Memory B cell (primary cell): ENCODE data around the gene GMCL2.

Experiments
- ATAC-seq: fragments of 150-1000 bp; cut with Tn5 transposase; 2 replicates; pipeline ENCODE4 v1.10.0; 2021; ENCODE audit warnings: low read depth, mild to moderate bottlenecking, moderate library complexity
- DNase-seq, 2 donors: peaks; one replicate each; pipeline ENCODE4 v3.0.0; 2022; ENCODE audit warnings: low spot score in 2 of 2
- H3K27ac Mint-ChIP-seq: one replicate; pipeline ENCODE4 v1.8.0; 2022; ENCODE audit warnings: mild to moderate bottlenecking, moderate library complexity, mixed read lengths
- H3K27me3 Mint-ChIP-seq: one replicate; pipeline ENCODE4 v1.8.0; 2022; ENCODE audit warnings: mixed read lengths
- H3K36me3 Mint-ChIP-seq: one replicate; pipeline ENCODE4 v1.8.0; 2022; ENCODE audit warnings: mild to moderate bottlenecking, mixed read lengths
- H3K4me1 Mint-ChIP-seq: one replicate; pipeline ENCODE4 v1.8.0; 2022; ENCODE audit warnings: mixed read lengths
- H3K4me3 Mint-ChIP-seq: one replicate; pipeline ENCODE4 v1.8.0; 2022; ENCODE audit warnings: mild to moderate bottlenecking, moderate library complexity, mixed read lengths
- H3K9me3 Mint-ChIP-seq: one replicate; pipeline ENCODE4 v1.8.0; 2022; ENCODE audit warnings: mixed read lengths

The GMCL2 gene

DNA sequence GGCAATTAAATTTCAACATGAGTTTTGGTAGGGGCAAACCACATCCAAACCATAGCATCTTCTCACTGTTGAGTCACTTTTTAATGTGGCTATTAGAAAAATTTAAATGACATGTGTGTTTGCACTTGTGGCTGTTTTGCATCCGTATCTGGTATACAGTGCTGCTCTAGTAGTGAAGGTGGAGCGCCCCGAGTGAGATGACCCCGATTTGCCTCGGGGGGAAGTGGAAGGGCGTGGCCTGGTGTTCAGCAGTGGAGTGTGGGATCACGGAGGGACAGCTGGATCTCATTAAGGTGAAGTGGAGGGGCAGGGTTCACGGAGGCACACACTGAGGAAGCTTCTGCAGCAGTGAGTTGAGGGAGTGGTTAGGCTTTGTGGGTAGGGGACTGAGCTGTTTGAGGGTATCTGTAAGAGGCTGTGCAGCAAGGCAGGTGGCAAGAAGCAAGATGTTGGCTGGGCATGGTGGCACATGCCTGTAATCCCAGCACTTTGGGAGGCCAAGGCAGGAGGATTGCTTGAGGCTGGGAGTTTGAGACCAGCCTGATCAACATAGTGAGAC is 6.2 kb upstream of the GMCL2 start:
- Mint-ChIP-seq H3K27me3 (peaks cover 26% of the 10 kb centered on the region), H3K4me3 (no peak overlapping the region), H3K9me3 (peaks cover 2% of the 10 kb centered on the region), H3K27ac (no peak overlapping the region), H3K36me3 (peaks cover 3% of the 10 kb centered on the region), H3K4me1 (peaks cover 5% of the 10 kb centered on the region)
- DNase-seq (no peak), ATAC-seq (no peak)

GRCh38 chr5:178192787-178193186 is 5.6 kb upstream of the GMCL2 start:
- ATAC-seq (no peak), DNase-seq (no peak)
- peaks cover 3% of the 10 kb centered on the region for H3K36me3 Mint-ChIP-seq
- peaks cover 2% of the 10 kb centered on the region for H3K9me3 Mint-ChIP-seq
- H3K4me1 Mint-ChIP-seq, result peaks cover 5% of the 10 kb centered on the region
- H3K27ac Mint-ChIP-seq, result no peak overlapping the region
- no peak overlapping the region for H3K4me3 Mint-ChIP-seq
- peaks cover 26% of the 10 kb centered on the region for H3K27me3 Mint-ChIP-seq

GRCh38 chr5:178192244-178192643 is 5.1 kb upstream of the GMCL2 start:
- Mint-ChIP-seq H3K27ac (no peak overlapping the region), H3K9me3 (peaks cover 2% of the 10 kb centered on the region), H3K36me3 (peaks cover 3% of the 10 kb centered on the region), H3K4me1 (peaks cover 5% of the 10 kb centered on the region), H3K27me3 (peaks cover 26% of the 10 kb centered on the region), H3K4me3 (no peak overlapping the region)
- no peak for ATAC-seq
- DNase-seq, result no peak

- ATAC-seq, result no peak
- H3K9me3 Mint-ChIP-seq, result peaks cover 2% of the 10 kb centered on the region
These were observed 4.5 kb upstream of the GMCL2 start for GRCh38 chr5:178191661-178192060.

GRCh38 chr5:178189433-178189832 is 2.3 kb upstream of the GMCL2 start:
- Mint-ChIP-seq H3K36me3 (peaks cover 3% of the 10 kb centered on the region), H3K27me3 (peaks cover 22% of the 10 kb centered on the region), H3K4me3 (no peak overlapping the region), H3K9me3 (peaks cover 2% of the 10 kb centered on the region), H3K27ac (no peak overlapping the region), H3K4me1 (peaks cover 5% of the 10 kb centered on the region)
- DNase-seq (no peak), ATAC-seq (no peak)

More at GRCh38 chr5:178191661-178192060, 4.5 kb upstream of the GMCL2 start:
- H3K27me3 Mint-ChIP-seq, result peaks cover 26% of the 10 kb centered on the region
- H3K36me3 Mint-ChIP-seq, result peaks cover 3% of the 10 kb centered on the region
- H3K4me1 Mint-ChIP-seq, result peaks cover 5% of the 10 kb centered on the region
- no peak overlapping the region for H3K27ac Mint-ChIP-seq
- H3K4me3 Mint-ChIP-seq, result no peak overlapping the region
- no peak for DNase-seq

DNA sequence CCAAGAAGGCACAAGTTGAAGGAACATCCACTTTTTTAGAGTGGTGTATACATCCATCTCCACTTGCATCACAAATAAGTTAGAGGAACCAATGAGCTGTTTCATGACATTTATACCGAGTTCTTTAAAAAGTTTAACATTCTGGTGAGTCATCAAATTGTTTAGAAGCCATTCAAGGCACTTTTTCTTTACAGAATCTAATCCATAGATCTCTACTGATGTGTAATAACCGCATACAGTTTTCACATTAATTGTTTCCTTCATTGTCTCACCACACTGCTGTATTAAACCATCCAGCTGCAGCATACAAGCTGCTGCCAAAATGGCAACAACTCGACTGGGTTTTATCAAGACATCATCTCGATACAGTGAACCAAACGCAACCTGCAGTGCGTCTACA is 744 bp downstream of the GMCL2 start:
- H3K9me3 Mint-ChIP-seq, result no peaks in the 10 kb centered on the region

GRCh38 chr5:178182158-178182876 is 4.9 kb downstream of the GMCL2 start:
- no peak for ATAC-seq
- H3K27me3 Mint-ChIP-seq, result peaks cover 7% of the 10 kb centered on the region

More for the DNA sequence above, 744 bp downstream of the GMCL2 start:
- H3K36me3 Mint-ChIP-seq, result no peaks in the 10 kb centered on the region
- H3K4me3 Mint-ChIP-seq, result no peak overlapping the region
- no peak for DNase-seq
- peaks cover 2% of the 10 kb centered on the region for H3K4me1 Mint-ChIP-seq
- H3K27me3 Mint-ChIP-seq, result peaks cover 9% of the 10 kb centered on the region
- ATAC-seq, result no peak
- H3K27ac Mint-ChIP-seq, result no peak overlapping the region

DNA sequence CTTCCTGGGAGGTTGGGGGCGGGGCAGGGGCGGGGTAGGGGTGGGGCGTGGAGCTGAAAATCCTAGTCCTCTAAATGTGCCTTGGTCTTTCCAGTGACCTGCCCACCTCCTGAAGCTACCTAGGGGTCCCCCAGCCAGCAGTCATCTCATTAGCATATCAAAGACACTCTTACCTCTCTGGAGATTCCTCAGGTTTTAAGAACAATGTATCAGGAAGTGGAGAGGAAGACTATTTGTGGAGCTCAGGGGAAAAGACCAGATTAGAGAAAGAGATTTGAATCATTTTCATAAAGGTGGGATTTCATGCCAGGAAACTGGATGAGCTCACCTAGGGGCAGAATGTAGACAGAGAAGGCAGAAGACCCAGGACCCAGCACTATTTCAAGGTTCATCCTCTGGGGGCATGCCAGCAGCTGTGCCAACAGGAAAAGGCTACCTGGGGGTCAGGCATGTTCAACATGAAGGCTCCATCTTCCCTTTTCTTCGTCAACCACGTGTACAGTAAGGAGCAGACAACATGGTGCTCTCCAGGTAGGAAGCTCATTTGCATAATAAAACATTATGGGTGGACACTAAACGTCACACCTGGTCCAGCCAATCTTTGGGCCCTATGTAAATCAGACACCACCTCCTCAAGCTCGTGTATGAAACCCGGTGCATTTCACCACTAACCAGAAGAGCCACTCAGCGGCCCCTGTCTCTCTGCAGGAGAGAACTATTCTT is 6.9 kb downstream of the GMCL2 start:
- ATAC-seq, result no peak
- peaks cover 1% of the 10 kb centered on the region for H3K9me3 Mint-ChIP-seq
- no peak overlapping the region for H3K27ac Mint-ChIP-seq
- H3K27me3 Mint-ChIP-seq, result peaks cover 10% of the 10 kb centered on the region
- H3K36me3 Mint-ChIP-seq, result peaks cover 1% of the 10 kb centered on the region
- DNase-seq, result no peak
- H3K4me1 Mint-ChIP-seq, result peaks cover 2% of the 10 kb centered on the region
- no peak overlapping the region for H3K4me3 Mint-ChIP-seq

More at GRCh38 chr5:178182158-178182876, 4.9 kb downstream of the GMCL2 start:
- DNase-seq, result no peak
- Mint-ChIP-seq H3K4me1 (peaks cover 2% of the 10 kb centered on the region), H3K9me3 (peaks cover 1% of the 10 kb centered on the region), H3K4me3 (no peak overlapping the region), H3K36me3 (peaks cover 1% of the 10 kb centered on the region), H3K27ac (no peak overlapping the region)

- Mint-ChIP-seq H3K27me3 (peaks cover 10% of the 10 kb centered on the region), H3K9me3 (peaks cover 1% of the 10 kb centered on the region), H3K4me1 (peaks cover 2% of the 10 kb centered on the region), H3K4me3 (no peak overlapping the region), H3K27ac (no peak overlapping the region), H3K36me3 (peaks cover 1% of the 10 kb centered on the region)
- no peak for ATAC-seq
- DNase-seq, result no peak
These were observed 9.6 kb downstream of the GMCL2 start for GRCh38 chr5:178177569-178177968.

GRCh38 chr5:178176791-178177190 is 10.4 kb downstream of the GMCL2 start:
- DNase-seq, result no peak
- Mint-ChIP-seq H3K27me3 (peaks cover 10% of the 10 kb centered on the region), H3K27ac (no peak overlapping the region), H3K4me1 (no peaks in the 10 kb centered on the region), H3K4me3 (no peak overlapping the region), H3K9me3 (peaks cover 1% of the 10 kb centered on the region), H3K36me3 (peaks cover 1% of the 10 kb centered on the region)
- ATAC-seq, result no peak

- H3K4me1 Mint-ChIP-seq, result no peaks in the 10 kb centered on the region
- no peak for DNase-seq
- peaks cover 9% of the 10 kb centered on the region for H3K27me3 Mint-ChIP-seq
- ATAC-seq, result no peak
- no peak overlapping the region for H3K27ac Mint-ChIP-seq
- H3K36me3 Mint-ChIP-seq, result peaks cover 1% of the 10 kb centered on the region
- H3K9me3 Mint-ChIP-seq, result peaks cover 1% of the 10 kb centered on the region
- no peak overlapping the region for H3K4me3 Mint-ChIP-seq
These were observed 12.7 kb downstream of the GMCL2 start for GRCh38 chr5:178174456-178174855.

- Mint-ChIP-seq H3K9me3 (no peaks in the 10 kb centered on the region), H3K27me3 (peaks cover 2% of the 10 kb centered on the region), H3K4me1 (peaks cover 5% of the 10 kb centered on the region), H3K4me3 (no peak overlapping the region), H3K36me3 (no peaks in the 10 kb centered on the region), H3K27ac (no peak overlapping the region)
- DNase-seq (no peak), ATAC-seq (no peak)
These were observed 16.7 kb downstream of the GMCL2 start for GRCh38 chr5:178170455-178170854.

DNA sequence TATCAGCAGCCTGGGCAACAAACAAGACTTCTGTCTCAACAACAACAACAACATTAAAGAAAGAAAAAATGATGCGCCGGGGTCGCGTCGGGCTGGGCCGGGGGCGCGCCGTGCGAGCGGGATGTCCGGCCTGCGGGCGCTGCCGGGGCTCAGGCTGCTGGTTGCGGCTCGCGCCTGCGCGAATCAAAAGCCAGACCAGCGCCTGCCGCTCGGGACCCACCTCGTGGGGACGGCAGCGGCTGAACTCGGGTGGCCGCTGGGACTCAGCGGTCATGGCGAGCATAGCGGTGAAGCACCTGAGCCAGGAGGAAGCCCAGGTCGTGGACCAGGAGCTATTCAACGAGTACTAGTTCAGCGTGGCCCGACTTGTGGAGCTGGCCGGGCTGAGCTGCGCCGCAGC is 21.6 kb downstream of the GMCL2 start:
- no peak for ATAC-seq
- Mint-ChIP-seq H3K27ac (no peak overlapping the region), H3K4me1 (peaks cover 10% of the 10 kb centered on the region), H3K27me3 (peaks cover 10% of the 10 kb centered on the region), H3K4me3 (no peak overlapping the region), H3K36me3 (peaks cover 2% of the 10 kb centered on the region), H3K9me3 (no peaks in the 10 kb centered on the region)
- DNase-seq, result no peak
